ENCODE measurements around the gene ATP8A1.

GRCh38 chr4:42617030-42617429, 39.9 kb downstream of the ATP8A1 start:
- TF ChIP-seq, protein P1, sequence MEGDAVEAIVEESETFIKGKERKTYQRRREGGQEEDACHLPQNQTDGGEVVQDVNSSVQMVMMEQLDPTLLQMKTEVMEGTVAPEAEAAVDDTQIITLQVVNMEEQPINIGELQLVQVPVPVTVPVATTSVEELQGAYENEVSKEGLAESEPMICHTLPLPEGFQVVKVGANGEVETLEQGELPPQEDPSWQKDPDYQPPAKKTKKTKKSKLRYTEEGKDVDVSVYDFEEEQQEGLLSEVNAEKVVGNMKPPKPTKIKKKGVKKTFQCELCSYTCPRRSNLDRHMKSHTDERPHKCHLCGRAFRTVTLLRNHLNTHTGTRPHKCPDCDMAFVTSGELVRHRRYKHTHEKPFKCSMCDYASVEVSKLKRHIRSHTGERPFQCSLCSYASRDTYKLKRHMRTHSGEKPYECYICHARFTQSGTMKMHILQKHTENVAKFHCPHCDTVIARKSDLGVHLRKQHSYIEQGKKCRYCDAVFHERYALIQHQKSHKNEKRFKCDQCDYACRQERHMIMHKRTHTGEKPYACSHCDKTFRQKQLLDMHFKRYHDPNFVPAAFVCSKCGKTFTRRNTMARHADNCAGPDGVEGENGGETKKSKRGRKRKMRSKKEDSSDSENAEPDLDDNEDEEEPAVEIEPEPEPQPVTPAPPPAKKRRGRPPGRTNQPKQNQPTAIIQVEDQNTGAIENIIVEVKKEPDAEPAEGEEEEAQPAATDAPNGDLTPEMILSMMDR (IDR thresholded peaks at IDR 0.05; ENCODE audit: low read depth, low read length) = no peak
- no peak for TF ChIP-seq POLR2A (IDR thresholded peaks at IDR 0.05; ENCODE audit: extremely low read depth, insufficient read length)
- TF ChIP-seq, protein P2, sequence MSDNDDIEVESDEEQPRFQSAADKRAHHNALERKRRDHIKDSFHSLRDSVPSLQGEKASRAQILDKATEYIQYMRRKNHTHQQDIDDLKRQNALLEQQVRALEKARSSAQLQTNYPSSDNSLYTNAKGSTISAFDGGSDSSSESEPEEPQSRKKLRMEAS (IDR thresholded peaks at IDR 0.05; ENCODE audit: low read depth, low read length) = no peak

All from NB4 (cell line).